Measurements from ENCODE around the gene RASA2. TPM values are rescaled to one million over a fixed set of nuclear protein-coding genes. Genes with fewer than 3 reads are reported as not detected.
A peak's percentile ranks its signal among the peaks of the same experiment; 100 is the strongest.

The RASA2 gene
- total RNA-seq, 1 donor from 2014 or later, result 9.9 TPM

DNA sequence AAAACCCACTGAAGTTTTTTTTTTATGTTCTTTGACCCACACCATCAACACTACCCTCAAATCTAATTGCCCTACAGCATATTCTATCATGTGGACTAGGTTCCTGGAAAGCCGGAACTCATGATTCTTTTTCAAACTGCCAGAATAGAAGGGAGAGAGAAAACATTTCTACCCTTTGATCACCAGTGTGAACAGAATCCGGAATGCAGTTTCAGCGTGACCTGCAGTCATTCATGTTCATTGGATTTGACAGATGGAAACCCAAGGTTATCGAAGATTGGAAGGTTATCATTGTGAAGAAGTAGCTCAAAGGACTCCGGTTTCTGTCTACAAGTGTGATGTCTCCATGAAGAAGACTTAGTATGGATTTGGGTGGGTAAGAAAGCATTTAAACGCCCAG is 39.4 kb upstream of the RASA2 start:
- Mint-ChIP-seq H3K27ac (ENCODE audit: unreplicated experiment) (no peak overlapping the region), H3K36me3 (ENCODE audit: unreplicated experiment) (peaks cover 37% of the 10 kb centered on the region), H3K4me3 (ENCODE audit: unreplicated experiment) (no peak overlapping the region), H3K4me1 (ENCODE audit: unreplicated experiment) (peaks cover 6% of the 10 kb centered on the region), H3K9me3 (ENCODE audit: unreplicated experiment) (no peaks in the 10 kb centered on the region), H3K27me3 (ENCODE audit: unreplicated experiment) (no peaks in the 10 kb centered on the region)
- TF ChIP-seq, protein P1, sequence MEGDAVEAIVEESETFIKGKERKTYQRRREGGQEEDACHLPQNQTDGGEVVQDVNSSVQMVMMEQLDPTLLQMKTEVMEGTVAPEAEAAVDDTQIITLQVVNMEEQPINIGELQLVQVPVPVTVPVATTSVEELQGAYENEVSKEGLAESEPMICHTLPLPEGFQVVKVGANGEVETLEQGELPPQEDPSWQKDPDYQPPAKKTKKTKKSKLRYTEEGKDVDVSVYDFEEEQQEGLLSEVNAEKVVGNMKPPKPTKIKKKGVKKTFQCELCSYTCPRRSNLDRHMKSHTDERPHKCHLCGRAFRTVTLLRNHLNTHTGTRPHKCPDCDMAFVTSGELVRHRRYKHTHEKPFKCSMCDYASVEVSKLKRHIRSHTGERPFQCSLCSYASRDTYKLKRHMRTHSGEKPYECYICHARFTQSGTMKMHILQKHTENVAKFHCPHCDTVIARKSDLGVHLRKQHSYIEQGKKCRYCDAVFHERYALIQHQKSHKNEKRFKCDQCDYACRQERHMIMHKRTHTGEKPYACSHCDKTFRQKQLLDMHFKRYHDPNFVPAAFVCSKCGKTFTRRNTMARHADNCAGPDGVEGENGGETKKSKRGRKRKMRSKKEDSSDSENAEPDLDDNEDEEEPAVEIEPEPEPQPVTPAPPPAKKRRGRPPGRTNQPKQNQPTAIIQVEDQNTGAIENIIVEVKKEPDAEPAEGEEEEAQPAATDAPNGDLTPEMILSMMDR (IDR thresholded peaks at IDR 0.05), result no peak
- DNase-seq (ENCODE audit: extremely low spot score, unreplicated experiment), result no peak

DNA sequence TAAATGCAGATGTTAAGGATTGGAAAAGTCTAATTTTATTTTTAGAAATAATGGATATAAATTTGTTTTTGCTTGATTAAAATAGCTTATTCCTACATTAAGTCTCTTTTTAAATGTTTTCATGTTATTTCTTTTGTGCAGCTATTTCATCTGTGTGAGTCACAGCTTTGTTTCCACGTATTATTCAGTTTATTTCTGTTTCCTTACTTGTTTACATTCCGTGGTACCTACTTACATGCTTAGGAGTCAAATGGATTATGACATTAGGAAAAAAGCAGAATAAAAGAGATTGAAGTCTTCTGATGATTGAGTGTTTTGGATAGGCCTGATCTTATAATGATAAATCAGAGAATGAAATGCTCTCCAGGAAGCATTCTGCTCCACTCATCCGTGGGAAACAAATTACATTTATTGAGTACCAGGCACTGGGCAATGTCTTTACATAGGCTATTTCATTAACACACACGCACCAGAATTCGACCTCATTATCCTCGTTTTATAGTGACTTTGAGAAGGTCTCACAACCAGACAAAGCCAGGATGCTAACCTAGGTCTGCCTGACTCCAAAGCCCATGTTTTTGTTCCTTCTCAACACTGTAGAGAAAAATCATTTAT is 38.1 kb upstream of the RASA2 start:
- no peak overlapping the region for H3K4me3 Mint-ChIP-seq (ENCODE audit: unreplicated experiment)
- H3K27me3 Mint-ChIP-seq (ENCODE audit: unreplicated experiment), result no peaks in the 10 kb centered on the region
- no peaks in the 10 kb centered on the region for H3K4me1 Mint-ChIP-seq (ENCODE audit: unreplicated experiment)
- peaks cover 24% of the 10 kb centered on the region for H3K36me3 Mint-ChIP-seq (ENCODE audit: unreplicated experiment)
- H3K27ac Mint-ChIP-seq (ENCODE audit: unreplicated experiment), result no peak overlapping the region
- no peaks in the 10 kb centered on the region for H3K9me3 Mint-ChIP-seq (ENCODE audit: unreplicated experiment)
- no peak for DNase-seq (ENCODE audit: extremely low spot score, unreplicated experiment)
- TF ChIP-seq, protein P1 (IDR thresholded peaks at IDR 0.05), result no peak

DNA sequence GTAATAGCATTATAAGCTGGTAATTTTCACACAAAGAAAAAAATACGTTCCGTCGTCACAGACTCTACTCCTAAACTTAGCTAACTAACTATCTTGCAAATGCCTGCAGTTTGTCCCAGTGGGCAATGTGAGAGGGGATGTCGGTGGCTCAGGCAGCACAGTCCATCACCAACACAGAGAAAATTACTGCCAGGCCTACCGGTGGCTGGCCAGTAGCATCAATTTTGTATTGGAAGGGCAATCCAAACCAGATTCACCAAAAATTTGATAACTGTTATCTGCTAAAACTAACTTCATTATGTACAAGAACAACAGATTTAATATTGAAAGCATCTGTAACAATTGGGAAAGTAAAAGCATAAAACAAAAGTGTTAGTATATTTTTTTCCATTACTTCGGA is 37.4 kb upstream of the RASA2 start:
- Mint-ChIP-seq H3K4me1 (ENCODE audit: unreplicated experiment) (no peaks in the 10 kb centered on the region), H3K27ac (ENCODE audit: unreplicated experiment) (no peak overlapping the region), H3K4me3 (ENCODE audit: unreplicated experiment) (no peak overlapping the region), H3K36me3 (ENCODE audit: unreplicated experiment) (peaks cover 18% of the 10 kb centered on the region), H3K9me3 (ENCODE audit: unreplicated experiment) (no peaks in the 10 kb centered on the region), H3K27me3 (ENCODE audit: unreplicated experiment) (no peaks in the 10 kb centered on the region)
- DNase-seq (ENCODE audit: extremely low spot score, unreplicated experiment), result no peak
- TF ChIP-seq, protein P1 (IDR thresholded peaks at IDR 0.05), result no peak

DNA sequence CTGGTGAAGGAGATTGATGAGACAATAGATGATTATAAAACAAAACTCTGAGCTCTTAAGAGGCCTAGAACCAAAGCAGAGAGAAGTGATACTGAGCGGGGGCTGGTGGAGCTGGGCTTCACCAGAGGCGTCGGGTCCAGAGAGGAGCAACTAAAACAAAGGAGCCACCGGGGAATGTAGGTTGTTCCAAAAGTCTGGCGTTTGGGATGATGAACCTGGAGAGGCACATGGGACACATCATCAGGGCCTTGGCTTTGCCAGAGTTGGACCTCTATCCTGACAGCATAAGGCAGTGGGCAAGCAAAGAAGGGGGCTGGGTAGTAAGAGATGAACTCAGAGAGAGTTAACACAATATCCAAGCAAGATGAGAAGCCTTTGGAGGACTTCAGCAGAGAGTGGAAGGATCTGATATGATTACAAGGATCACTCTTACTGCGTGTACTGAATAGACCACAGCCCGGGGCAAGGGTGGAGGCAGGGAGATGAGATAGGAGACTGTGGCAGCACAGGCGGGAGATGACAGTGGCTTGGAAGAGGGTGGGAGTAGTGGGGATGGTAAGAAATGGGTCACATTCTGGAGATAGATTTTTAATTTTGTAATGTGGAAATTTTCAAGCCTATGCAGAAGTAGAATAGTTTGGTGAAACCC is 36.0 kb upstream of the RASA2 start:
- no peak overlapping the region for H3K4me3 Mint-ChIP-seq (ENCODE audit: unreplicated experiment)
- no peaks in the 10 kb centered on the region for H3K9me3 Mint-ChIP-seq (ENCODE audit: unreplicated experiment)
- TF ChIP-seq, protein P1 (IDR thresholded peaks at IDR 0.05), result no peak
- H3K36me3 Mint-ChIP-seq (ENCODE audit: unreplicated experiment), result peaks cover 11% of the 10 kb centered on the region
- no peaks in the 10 kb centered on the region for H3K27me3 Mint-ChIP-seq (ENCODE audit: unreplicated experiment)
- peaks cover 9% of the 10 kb centered on the region for H3K4me1 Mint-ChIP-seq (ENCODE audit: unreplicated experiment)
- no peak for DNase-seq (ENCODE audit: extremely low spot score, unreplicated experiment)
- H3K27ac Mint-ChIP-seq (ENCODE audit: unreplicated experiment), result no peak overlapping the region

DNA sequence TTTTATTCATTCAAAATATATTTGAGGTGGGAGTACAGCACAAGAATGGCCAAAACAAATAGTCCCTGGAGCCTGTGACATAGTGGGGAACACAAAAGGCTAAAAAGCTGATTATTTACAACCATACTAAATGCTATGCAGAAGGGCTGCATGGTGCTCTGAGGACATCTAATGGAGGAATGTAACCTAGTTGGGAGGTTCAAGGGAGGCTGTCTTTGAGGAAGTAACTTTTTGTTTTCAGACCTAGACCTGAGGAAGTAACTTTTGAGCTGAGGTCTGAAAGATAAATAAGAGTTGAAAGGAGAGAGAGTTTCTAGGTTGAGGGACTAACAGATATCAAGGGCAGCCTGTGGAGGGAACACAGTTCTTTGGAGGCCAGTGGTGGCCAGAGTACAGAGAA is 34.8 kb upstream of the RASA2 start:
- Mint-ChIP-seq H3K27me3 (ENCODE audit: unreplicated experiment) (no peaks in the 10 kb centered on the region), H3K4me3 (ENCODE audit: unreplicated experiment) (no peak overlapping the region), H3K9me3 (ENCODE audit: unreplicated experiment) (no peaks in the 10 kb centered on the region), H3K36me3 (ENCODE audit: unreplicated experiment) (peaks cover 4% of the 10 kb centered on the region), H3K4me1 (ENCODE audit: unreplicated experiment) (peaks cover 10% of the 10 kb centered on the region), H3K27ac (ENCODE audit: unreplicated experiment) (no peak overlapping the region)
- TF ChIP-seq, protein P1 (IDR thresholded peaks at IDR 0.05), result peak; percentile 84
- no peak for DNase-seq (ENCODE audit: extremely low spot score, unreplicated experiment)

Data from osteocyte (in vitro differentiated cells).